Measurements from ENCODE around the gene PRAC1. TPM values are rescaled to one million over a fixed set of nuclear protein-coding genes. Genes with fewer than 3 reads are reported as not detected.

Gene PRAC1
- total and polyA plus RNA-seq, 10 of the 15 experiments (the other 5 are each of a cell fraction or from before 2014, with no cell fraction given): not detected

DNA sequence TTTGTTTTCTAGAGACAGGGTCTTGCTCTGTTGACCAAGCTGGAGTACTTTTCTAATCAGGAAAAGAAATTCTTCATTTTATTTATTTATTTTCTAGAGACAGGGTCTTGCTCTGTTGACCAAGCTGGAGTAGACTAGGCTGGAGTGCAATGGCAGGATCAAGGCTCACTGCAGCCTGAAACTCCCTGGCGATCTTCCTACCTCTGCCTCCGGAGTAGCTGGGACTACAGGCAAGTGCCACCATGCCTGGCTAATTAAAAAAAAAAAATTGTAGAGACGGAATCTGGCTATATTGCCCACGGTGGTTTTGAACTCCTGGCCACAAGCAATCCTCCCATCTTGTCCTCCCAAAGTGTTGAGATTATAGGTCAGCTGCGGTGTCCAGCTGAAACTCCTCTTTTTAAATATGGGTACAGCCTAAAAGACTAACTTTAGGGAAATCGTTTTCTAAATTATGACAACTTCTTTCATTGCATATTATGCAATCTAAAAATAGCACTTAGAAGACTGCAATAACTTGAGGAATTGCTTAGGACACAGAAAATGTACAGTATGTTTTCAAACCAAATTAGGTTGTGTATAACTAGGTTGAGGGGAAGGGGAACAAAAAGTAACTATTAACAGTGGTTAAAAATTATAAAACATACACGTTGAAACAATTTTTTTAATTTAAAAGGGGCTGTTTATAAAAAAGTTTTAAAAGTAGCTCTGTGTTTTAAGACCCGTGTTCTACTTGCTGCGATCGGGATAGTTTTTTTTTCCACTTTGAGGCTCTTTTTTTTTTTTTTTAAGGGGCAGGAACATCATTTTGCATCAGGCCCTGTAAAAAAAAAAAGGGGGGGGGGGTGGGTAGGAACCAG, 4.7 kb downstream of the PRAC1 start:
- Histone ChIP-seq H3K9ac (ENCODE audit: control insufficient read depth, insufficient read depth, low read length) (no peak overlapping the region), H3K4me2 (ENCODE audit: control insufficient read depth, insufficient read depth) (no peak overlapping the region), H4K20me1 (ENCODE audit: control insufficient read depth, insufficient read depth) (no peaks in the 10 kb centered on the region), H3K27ac (ENCODE audit: control insufficient read depth, insufficient read depth) (no peak overlapping the region), H3K4me3 (no peak overlapping the region), H3K36me3 (ENCODE audit: control insufficient read depth in 2 of 2, insufficient read depth in 2 of 2, low read length in 1 of 2) (no peaks in the 10 kb centered on the region), H3K9me3 (replicated peaks; ENCODE audit: control insufficient read depth, insufficient read depth, low read length) (no peaks in the 10 kb centered on the region; the same call in 2 of the 3 replicates), H2AFZ (ENCODE audit: control insufficient read depth, low read depth, low read length) (no peak overlapping the region), H3K79me2 (ENCODE audit: control insufficient read depth, insufficient read depth, low read length) (no peaks in the 10 kb centered on the region), H3K27me3 (replicated peaks in 1 of 2; ENCODE audit: control insufficient read depth in 2 of 2, insufficient read depth in 2 of 2, low read length in 1 of 2) (peaks cover 20 to 41% of the 10 kb centered on the region in 2 experiments), H3K4me1 (ENCODE audit: control insufficient read depth, insufficient read depth, low read length) (no peaks in the 10 kb centered on the region)
- DNase-seq (ENCODE audit: low read depth, low spot score): no peak
- ATAC-seq: no peak
- CTCF ChIA-PET: interaction anchor here (0.6 to 2.9 kb wide), 8 partner anchors 13 to 161 kb away, joined by 3 to 17 read pairs (median 4); no protein-coding TSS in a partner anchor
- RAD21 ChIA-PET (ENCODE audit: unreplicated experiment): interaction anchor here (0.6 to 2.3 kb wide), 3 partner anchors 39 to 1691 kb away, joined by 3 to 6 read pairs (median 4); no protein-coding TSS in a partner anchor
- BruUV-seq (replicated peaks): no TSS peak
- FAIRE-seq: no peak
- intact Hi-C loops (cut with micrococcal nuclease; ENCODE audit: unreplicated experiment): no loop called here
- in situ Hi-C loops (cut with MboI): no loop called here
- WGBS (ENCODE audit: insufficient coverage, insufficient replicate concordance, low lambda C conversion rate, missing lambda C conversion rate): 24% methylated on average over 10 of the region's 10 CpGs
- POLR2A ChIA-PET: interaction anchor here (0.6 to 0.7 kb wide), 2 partner anchors 41 to 530 kb away, joined by 3 to 6 read pairs; no protein-coding TSS in a partner anchor
- SMC1A ChIA-PET (ENCODE audit: uncharacterized antibody, unreplicated experiment): interaction anchor here (0.6 to 1.5 kb wide), 5 partner anchors 34 to 161 kb away, joined by 3 to 4 read pairs (median 4); no protein-coding TSS in a partner anchor
- TF ChIP-seq NFYA (IDR thresholded peaks at IDR 0.05; ENCODE audit: borderline replicate concordance, low read depth, low read length) (no peak), POLR2AphosphoS5 (IDR thresholded peaks at IDR 0.05; ENCODE audit: low read length) (no peak), ZNF384 (IDR thresholded peaks at IDR 0.05; ENCODE audit: borderline replicate concordance, low read depth, low read length) (no peak), EGR1 (IDR thresholded peaks at IDR 0.05; ENCODE audit: borderline replicate concordance in 1 of 2, low read depth in 2 of 2, low read length in 2 of 2) (no peak), ZNF24 (IDR thresholded peaks at IDR 0.05) (no peak), CUX1 (IDR thresholded peaks at IDR 0.05; ENCODE audit: insufficient replicate concordance, low read depth, low read length) (no peak)
- TF ChIP-seq, protein P1, sequence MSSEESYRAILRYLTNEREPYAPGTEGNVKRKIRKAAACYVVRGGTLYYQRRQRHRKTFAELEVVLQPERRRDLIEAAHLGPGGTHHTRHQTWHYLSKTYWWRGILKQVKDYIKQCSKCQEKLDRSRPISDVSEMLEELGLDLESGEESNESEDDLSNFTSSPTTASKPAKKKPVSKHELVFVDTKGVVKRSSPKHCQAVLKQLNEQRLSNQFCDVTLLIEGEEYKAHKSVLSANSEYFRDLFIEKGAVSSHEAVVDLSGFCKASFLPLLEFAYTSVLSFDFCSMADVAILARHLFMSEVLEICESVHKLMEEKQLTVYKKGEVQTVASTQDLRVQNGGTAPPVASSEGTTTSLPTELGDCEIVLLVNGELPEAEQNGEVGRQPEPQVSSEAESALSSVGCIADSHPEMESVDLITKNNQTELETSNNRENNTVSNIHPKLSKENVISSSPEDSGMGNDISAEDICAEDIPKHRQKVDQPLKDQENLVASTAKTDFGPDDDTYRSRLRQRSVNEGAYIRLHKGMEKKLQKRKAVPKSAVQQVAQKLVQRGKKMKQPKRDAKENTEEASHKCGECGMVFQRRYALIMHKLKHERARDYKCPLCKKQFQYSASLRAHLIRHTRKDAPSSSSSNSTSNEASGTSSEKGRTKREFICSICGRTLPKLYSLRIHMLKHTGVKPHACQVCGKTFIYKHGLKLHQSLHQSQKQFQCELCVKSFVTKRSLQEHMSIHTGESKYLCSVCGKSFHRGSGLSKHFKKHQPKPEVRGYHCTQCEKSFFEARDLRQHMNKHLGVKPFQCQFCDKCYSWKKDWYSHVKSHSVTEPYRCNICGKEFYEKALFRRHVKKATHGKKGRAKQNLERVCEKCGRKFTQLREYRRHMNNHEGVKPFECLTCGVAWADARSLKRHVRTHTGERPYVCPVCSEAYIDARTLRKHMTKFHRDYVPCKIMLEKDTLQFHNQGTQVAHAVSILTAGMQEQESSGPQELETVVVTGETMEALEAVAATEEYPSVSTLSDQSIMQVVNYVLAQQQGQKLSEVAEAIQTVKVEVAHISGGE (CRISPR knock-in tag; IDR thresholded peaks at IDR 0.05): no peak
- TF ChIP-seq, protein P2, sequence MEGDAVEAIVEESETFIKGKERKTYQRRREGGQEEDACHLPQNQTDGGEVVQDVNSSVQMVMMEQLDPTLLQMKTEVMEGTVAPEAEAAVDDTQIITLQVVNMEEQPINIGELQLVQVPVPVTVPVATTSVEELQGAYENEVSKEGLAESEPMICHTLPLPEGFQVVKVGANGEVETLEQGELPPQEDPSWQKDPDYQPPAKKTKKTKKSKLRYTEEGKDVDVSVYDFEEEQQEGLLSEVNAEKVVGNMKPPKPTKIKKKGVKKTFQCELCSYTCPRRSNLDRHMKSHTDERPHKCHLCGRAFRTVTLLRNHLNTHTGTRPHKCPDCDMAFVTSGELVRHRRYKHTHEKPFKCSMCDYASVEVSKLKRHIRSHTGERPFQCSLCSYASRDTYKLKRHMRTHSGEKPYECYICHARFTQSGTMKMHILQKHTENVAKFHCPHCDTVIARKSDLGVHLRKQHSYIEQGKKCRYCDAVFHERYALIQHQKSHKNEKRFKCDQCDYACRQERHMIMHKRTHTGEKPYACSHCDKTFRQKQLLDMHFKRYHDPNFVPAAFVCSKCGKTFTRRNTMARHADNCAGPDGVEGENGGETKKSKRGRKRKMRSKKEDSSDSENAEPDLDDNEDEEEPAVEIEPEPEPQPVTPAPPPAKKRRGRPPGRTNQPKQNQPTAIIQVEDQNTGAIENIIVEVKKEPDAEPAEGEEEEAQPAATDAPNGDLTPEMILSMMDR (IDR thresholded peaks at IDR 0.05 in 2 of 3, conservative IDR thresholded peaks at IDR 0.05 in 1 of 3; ENCODE audit: control insufficient read depth in 2 of 3, extremely low read depth in 1 of 3, insufficient read depth in 1 of 3, low read depth in 3 of 3, low read length in 3 of 3): no peak

Measured in GM12878 (cell line).